ENCODE results near the gene SLC16A7.

SLC16A7 gene

GRCh38 chr12:59624732-59625460, 29.1 kb downstream of the SLC16A7 start:
- DNase-seq: no peak

GRCh38 chr12:59626382-59626781, 30.6 kb downstream of the SLC16A7 start:
- DNase-seq: no peak

GRCh38 chr12:59627582-59627981, 31.8 kb downstream of the SLC16A7 start:
- no peak for DNase-seq

DNA sequence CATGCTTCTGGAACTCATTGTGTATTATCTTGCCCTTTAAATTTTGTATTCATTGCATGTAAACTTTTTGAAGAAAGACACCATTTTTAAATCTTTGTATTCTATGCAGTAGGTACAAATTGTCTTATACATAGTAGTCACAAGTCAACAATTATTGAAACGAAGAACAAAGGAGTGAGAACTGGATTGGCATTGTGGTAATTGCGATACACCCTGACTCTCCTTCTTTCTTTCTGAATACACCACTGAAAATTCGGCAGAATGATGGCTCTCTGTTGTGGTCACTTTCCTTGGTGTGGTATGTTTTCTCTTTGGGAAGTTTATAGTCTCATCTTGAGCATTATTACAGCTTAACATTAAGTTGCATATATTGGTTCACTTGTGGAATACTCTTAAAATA, 34.1 kb downstream of the SLC16A7 start:
- DNase-seq: no peak

DNA sequence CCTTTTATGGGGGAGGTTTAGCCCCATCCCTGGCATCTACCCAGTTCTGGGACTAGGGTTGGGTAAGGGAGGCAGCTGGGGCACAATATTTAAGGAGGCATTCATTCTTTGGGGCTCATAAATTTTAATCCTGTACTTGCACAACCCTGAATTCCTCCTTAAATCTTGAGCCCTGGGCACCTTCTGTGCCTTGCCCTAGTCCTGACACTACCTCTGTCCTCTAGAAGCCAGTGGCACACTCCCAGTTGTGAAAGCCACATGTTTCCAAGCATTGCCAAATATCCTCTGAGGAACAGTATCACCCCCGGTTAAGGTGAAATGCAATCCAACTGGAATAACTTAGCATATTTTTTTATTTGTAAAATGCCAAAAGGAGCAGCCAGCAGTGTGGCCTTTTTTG, 36.6 kb downstream of the SLC16A7 start:
- DNase-seq: no peak

- DNase-seq: no peak
Observed at GRCh38 chr12:59634254-59634653, 38.4 kb downstream of the SLC16A7 start.

- DNase-seq: no peak
Observed at GRCh38 chr12:59636945-59637691, 41.3 kb downstream of the SLC16A7 start.

DNA sequence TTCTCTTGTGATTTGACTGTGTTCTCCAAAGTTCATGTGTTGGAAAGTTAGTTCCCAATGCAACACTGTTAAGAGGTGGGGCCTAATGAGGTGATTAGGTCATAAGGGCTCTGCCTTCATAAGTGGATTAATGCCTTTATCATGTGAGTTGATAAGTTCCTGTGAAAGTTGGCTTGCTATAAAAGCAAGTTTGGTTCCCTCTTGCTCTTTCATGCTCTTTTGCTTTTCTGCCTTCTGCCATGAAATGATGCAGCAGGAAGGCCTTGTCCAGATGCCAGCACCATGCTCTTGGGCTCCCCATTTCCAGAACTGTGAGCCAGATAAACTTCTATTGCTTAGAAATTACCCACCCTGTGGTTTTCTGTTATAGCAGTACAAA, 41.9 kb downstream of the SLC16A7 start:
- DNase-seq: no peak

- DNase-seq: no peak
Observed at GRCh38 chr12:59643550-59643949, 47.7 kb downstream of the SLC16A7 start.

DNA sequence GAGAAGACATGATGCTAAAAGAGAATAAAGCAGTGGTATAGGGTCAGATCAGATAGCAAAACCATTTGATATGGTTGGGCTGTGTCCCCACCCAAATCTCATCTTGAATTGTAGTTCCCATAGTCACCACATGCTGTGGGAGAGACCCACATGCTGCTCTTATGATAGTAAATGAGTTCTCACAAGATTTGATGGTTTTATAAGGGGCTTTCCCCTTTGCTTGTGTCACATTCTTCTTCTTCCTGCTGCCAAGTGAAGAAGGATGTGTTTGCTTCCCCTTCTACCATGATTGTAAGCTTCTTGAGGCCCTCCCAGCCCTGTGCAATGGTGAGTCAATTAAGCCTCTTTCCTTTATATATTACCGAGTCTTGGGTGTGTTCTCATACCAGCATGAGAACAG, 49.4 kb downstream of the SLC16A7 start:
- no peak for DNase-seq

DNA sequence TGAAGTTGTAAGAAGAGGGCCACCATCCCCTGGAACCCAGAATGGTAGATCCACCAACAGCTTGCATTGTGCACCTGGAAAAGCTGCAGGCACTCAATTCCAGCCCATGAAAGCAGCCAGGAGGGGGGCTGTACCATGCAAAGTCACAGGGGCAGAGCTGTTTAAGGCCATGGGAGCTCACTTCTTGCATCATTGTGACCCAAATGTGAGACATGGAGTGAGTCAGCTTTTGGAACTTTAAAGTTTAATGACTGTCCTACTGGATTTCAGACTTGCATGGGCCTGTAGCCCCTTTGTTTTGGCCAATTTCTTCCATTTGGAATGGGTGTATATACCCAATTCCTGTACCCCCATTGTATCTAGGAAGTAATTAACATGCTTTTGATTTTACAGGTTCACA, 50.8 kb downstream of the SLC16A7 start:
- DNase-seq: no peak

GRCh38 chr12:59649203-59649602, 53.4 kb downstream of the SLC16A7 start:
- DNase-seq: no peak

DNA sequence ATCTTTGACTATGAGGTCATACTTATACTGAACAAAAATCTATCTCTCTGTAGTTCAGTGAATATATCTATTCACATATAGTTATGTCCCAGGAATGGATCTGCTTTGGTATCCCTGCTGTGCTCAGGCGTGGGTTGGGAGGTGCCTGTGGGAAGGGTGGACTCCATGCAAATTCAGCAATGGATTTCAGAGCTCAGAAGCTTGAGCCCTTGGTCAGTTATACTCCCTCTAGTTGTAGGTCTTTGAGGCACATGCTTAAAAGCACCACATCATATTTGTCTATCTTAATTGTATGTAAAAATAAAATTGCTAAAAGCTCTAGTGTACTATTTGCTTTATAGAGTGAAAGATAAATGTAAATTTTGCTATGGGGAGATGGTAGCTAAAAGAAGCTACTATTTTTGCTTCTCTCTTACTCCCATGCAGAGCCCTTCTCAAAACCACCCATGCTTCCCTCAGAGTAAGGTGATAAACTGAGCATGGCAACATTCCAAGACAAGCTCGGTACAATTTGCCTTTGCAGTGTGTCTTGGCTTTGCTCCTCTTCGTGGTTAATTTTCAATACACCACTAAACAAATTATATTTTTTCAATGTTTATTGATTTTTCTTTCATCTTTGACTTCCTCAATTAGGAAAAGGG, 54.9 kb downstream of the SLC16A7 start:
- DNase-seq: no peak

GRCh38 chr12:59651229-59651920, 55.5 kb downstream of the SLC16A7 start:
- DNase-seq: no peak

- no peak for DNase-seq
Observed at GRCh38 chr12:59652130-59652529, 56.3 kb downstream of the SLC16A7 start.

GRCh38 chr12:59654061-59654460, 58.2 kb downstream of the SLC16A7 start:
- no peak for DNase-seq

DNA sequence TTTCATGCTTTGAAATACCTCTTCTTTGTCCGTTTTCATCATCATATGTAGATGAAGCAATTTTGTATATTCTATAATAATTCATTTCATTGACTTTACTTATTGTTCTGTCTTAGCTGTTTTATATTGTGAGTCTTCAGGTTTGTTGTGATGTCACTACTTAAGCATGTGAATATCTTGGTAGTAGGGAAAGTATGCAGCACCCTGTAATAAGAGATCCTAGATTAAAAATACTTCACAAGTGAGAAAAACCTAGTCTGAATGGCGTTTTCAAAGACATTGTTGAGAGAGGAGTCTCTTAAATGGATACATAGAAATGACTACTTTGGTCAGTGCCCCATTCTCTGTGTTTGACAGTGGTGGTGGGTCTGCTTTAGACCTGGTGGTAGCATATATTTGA, 61.4 kb downstream of the SLC16A7 start:
- DNase-seq: no peak

DNA sequence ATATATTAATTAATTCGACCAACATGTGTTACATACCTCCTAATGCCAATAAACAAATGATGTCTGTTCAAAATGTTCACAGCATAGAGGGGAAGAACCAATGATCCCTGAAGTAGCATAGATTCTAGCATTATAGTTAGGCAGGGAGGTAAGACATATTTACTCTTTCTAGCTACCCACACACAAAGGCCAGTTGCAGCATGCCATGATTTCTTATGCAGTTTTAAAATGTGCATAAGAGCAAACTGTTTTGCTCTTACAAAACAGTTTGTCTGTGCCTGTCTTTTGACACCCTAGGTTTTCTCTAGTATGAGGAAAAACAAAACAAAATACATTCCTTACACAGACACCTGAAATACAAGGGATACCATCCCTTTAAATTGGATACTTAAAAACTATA, 61.9 kb downstream of the SLC16A7 start:
- no peak for DNase-seq

DNA sequence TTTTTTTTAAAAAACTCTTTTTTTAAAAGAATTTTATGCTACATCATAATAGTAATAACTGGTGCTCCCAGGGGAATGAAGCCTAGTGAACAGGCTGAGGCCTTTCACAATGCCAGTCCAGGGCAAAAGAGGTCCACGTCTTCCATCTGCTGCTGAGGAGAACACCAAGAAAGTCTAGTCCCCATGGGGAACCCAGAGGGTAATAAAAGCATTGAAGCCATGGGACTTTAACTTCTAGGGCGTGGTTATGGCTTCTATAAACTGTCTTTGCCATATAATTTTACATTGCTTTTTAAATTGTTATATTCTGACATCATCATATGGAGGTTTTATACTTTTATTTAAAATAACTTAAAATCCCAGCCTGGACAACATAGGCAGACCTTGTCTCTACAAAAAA, 64.3 kb downstream of the SLC16A7 start:
- no peak for DNase-seq

GRCh38 chr12:59660921-59661597, 65.2 kb downstream of the SLC16A7 start:
- no peak for DNase-seq

DNA sequence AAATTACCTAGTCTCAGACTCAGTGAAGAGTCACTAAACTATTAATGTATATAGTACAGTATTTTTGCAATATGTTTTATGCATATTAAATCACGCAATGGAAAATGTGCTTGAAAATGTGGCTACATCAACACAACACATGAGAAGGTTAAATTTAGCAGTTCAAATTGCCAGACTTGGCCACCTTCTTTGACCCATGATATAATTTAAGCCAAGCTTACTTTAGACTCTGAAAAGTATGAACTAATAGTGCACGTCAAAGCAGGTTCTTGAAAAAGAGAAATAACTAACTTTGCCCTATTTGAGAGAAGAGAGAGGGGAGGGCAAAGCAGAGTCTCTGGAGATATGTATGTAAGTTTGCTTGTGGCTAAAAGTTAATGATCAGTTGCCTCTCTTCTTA, 68.7 kb downstream of the SLC16A7 start:
- no peak for DNase-seq

- no peak for DNase-seq
Observed at GRCh38 chr12:59665701-59666100, 69.9 kb downstream of the SLC16A7 start.

DNA sequence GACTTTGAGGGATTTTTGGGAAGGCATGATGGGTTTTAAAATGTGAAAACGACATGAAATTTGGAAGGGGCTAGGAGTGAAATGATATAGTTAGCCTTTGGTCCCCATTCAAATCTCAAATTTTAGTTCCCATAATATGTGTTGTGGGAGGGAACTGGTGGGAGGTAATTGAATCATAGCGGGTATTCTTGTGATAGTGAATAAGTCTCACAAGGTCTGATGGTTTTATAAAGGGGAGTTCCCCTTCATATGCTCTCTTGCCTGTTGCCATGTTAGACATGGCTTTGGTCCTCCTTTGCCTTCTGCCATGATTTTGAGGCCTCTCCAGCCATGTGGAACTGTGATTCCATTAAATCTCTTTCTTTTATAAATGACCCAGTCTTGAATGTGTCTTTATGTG, 72.8 kb downstream of the SLC16A7 start:
- DNase-seq: no peak
